ELR (cell line): ENCODE results near the gene FAM170B.

Source experiments
- DNase-seq: peaks from one replicate; pipeline ENCODE4 v3.0.0-alpha.2; 2015; ENCODE audit warnings: low read depth

The FAM170B gene

DNA sequence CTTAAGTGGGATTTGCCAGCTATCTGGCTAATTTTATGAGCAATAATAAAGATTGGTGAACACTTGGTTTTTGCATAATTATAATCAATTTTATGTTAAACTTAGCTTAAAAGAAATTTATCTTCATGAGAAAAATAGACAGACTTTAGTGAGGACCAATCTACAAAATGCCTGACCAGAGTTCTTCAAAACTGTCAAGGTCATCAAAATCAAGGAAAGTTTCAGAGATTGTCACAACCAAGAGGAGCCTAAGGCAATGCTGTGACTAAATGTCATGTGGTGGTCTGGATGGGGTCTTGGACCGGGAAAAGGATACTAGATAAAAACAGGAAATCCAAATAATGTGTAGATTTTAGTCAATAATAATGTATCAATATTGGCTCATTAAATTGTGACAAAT, 17.7 kb upstream of the FAM170B start:
- no peak for DNase-seq

DNA sequence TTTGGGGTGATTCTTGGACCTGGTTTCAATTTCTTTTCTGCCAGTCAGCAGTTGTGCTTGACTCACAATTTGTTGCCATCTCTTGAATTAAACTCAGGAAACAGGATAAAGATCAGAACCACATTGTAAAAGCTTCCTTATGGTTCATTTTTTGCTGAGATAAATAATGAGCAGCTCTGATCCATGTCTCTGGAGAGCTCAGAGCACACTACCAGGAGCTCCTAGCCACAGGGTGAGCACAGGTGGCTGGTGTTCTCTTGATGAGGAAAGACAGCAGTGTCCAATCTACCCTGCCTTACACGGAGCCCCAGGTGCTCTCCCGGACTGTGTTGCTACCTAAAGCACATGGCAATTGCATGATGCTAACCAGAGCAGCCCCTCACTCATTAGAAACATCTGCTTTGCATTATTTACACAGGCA, 17.2 kb upstream of the FAM170B start:
- no peak for DNase-seq

GRCh38 chr10:49150426-49150825, 16.6 kb upstream of the FAM170B start:
- no peak for DNase-seq

GRCh38 chr10:49149881-49150280, 16.1 kb upstream of the FAM170B start:
- no peak for DNase-seq

DNA sequence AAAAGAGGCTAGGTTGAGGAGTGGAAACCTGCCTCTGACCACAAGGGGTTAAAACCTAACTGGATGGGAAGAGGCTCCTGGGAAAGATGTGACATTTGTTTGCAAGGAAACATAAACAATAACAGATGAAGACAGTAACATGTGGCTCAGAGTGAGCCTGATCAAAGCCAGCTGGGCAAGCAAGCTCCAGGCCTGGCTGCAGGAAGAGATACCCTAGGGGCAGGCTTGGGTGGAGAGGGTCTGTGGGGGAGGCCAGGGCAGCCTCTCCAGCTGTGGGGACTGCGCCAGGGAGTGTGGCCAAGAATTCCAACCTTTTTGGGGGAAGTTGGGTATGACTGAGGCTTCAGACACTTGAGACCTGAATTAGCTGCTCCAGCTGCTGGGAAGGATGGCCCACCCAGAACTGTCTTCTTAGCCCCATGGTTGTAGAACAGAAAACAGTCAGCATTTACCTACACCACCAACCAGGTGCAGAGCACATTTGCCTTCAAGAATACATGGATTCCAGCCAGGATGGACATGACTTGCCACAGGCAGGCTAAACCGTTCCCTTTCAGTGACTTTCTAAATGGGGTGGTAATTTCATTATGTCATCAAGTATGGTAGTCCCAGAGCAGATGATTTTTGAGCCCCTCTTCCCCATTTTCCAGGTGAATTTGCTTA, 10.4 kb upstream of the FAM170B start:
- DNase-seq: no peak

DNA sequence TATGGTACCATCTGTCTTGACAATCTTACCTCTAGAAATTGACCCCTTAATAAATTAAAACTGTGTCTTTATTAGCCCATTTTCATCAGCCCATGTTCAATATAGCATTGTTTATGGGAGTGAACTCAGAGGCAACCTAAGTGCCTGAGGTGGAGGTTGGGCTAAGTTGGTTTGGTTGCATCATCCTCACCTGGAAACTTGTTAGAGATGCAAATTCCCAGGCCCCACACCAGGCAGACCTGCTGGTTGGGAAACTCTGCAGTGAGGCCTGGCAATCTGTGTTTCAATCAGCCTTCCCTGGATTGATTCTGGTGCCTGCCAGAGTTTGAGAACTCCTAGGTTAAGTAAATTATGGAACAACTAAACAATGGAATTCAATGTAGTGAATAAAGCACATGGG, 9.4 kb upstream of the FAM170B start:
- DNase-seq: no peak

DNA sequence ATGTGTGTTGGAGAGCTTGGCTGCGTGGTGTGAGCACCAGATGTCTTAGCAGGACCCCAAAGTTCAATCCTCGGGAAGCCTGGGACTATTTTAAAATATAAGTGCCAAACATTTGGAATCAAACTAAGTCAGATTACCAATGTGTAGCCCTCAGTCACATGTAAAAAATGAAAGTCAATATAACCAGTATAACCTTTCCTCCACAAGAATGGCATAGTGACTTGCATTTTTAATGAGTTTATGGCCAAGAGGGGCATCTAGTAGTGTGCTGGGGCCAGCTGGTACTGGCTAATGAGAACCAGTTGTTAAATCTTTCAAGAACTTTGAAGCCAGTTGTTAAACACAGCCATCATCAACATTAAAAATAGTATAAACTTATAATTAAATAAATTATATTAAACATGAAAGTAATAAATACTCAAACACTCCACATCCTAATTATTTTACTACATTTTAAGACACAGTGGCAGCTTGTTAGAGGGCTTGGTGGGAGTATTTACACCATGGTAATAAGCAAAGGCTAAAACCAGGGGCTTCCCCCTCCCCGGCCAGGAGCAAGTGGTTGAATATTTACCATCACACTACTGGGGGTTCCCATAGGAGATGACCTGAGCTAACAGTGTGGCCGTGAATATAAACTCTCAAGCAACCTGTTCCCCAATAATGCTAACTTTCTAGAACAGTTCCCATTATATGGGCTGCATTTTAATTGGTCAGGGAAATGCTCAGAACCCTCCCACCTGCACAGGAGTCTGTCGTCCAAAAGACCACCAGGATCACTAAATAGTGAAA, 7.9 kb upstream of the FAM170B start:
- no peak for DNase-seq

DNA sequence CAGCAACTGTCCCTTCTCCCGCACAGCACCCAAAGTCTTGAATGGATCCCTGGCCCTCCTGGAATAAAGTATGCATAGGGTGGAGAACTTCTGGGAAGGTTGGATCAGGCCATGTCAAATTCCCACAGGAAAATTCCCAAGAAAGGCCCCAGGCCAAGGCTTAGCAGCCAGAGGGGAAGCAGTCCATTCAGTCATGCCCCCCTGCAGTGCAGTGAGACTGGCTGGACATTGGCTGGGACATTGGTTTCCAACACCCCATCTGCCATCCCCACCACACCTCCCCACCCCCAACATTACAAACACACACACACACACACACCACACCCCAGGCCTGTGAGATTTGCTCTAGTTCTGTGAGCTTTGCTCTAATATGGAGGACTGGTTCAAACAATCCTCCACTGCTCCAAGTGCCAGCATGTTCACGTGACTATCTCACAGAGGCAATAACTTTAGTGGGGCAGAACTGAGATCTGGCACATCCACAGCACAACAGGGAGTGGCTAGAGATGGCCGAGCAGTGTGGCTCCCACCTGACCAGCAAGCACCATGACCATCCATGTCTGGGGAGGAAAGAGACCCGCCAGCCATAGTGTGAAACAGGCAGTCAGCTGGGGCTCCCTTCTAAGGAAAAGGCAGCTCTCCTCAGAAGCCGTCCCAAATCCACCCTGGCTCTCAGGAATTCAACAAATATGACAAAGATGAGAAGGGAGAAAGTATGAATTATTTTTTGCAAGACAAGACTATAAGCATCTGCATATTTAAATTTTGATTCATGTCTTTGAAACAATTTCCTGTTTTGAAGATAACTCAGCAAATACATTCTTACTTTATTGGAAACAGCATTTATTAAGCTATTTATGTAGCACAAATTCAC, 6.7 kb upstream of the FAM170B start:
- peak; percentile 42 for DNase-seq

DNA sequence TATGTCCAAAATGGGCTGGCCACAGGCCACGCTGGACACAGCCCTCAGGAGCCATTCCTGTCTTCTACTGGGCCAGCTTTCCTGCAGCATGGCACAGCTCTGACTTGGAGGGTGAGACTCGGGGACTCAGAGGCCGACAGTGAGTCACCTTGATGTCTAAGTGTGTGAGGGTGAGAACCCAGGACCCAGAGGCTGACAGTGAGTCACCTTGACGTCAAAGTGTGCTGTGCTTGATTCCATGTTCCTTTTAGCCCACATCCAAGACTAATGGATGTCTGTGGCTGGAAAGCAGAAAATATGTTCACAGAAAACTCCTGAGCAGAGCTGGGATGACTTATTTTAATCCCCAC, 6.0 kb upstream of the FAM170B start:
- DNase-seq: peak; percentile 99

GRCh38 chr10:49139028-49139845, 5.4 kb upstream of the FAM170B start:
- peak; percentile 78 for DNase-seq

DNA sequence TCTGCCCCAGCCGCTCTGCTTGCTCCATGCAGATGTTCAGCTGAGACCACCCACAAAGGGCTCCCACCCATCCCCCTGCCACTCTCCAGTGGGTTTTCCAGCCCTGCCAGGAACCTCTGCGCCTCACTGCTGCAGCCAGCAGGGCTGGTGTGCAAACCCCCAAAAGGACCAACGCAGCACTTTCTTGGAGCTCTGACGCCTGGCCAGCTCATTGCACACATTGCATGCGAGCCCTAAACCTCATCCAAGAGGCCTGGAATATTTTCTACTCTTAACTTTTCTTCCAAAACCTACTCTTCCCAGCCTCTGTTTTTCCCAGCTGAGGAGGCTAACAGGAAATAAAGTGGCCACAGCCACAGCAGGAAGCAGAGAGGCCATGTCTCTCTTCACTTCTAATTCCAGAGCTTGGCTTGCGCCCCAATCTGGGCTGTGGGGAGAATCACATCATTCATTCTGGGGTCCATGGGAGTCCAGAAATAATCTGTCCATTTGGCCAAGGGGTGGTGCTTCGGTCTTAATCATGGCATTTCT, 4.6 kb upstream of the FAM170B start:
- peak; percentile 63 for DNase-seq

GRCh38 chr10:49136525-49136924, 2.7 kb upstream of the FAM170B start:
- DNase-seq: no peak

GRCh38 chr10:49135575-49136313, 1.9 kb upstream of the FAM170B start:
- no peak for DNase-seq

GRCh38 chr10:49134327-49134726, 506 bp upstream of the FAM170B start:
- no peak for DNase-seq

DNA sequence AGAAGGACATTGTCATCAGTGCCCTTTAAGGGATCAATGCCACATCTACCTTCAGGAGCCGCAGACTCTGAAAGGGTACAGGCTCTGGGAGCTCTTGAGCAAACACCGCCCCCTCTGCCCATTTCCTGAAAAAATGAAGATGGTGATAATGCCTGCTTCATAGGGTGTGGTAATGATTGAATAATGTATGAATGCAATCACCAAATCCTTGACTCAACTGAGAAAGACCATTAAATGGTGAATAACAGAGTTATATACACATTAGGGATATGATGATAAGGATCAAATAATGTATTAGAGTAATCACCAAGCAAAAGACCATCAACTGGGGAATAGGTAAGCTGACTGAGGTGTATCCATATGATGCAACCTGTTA, 1.5 kb downstream of the FAM170B start:
- no peak for DNase-seq

GRCh38 chr10:49131507-49132361, 2.1 kb downstream of the FAM170B start:
- DNase-seq: no peak

- DNase-seq: no peak
Measured at GRCh38 chr10:49129376-49129775, 4.4 kb downstream of the FAM170B start.

DNA sequence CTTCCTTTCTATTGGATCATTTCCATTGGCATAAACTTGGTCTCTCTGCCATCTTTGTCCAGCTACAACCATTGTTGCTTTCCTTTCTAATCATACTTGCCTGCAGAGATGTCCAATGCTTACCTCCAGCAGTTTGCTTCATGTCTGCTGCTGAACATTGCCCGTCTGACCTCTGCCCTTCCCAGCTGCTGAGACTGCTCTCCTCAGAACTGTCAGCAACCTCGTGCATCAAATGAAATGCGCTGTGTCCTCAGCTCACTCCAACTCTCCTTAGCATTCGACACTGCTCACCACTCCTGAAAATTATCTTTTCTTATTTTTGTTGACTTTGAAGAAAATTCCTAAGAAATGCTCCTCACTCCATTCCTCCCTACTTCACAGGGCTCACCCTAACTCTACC, 5.0 kb downstream of the FAM170B start:
- DNase-seq: no peak

- DNase-seq: no peak
Measured at GRCh38 chr10:49123981-49124950, 9.6 kb downstream of the FAM170B start.
